ENCODE measurements around the gene DVL1.
"Not testable (repeated sequence)": the region's sequence is repeated elsewhere in the genome, so short reads cannot be mapped to it uniquely, and the experiment has no call there.

Gene DVL1

DNA sequence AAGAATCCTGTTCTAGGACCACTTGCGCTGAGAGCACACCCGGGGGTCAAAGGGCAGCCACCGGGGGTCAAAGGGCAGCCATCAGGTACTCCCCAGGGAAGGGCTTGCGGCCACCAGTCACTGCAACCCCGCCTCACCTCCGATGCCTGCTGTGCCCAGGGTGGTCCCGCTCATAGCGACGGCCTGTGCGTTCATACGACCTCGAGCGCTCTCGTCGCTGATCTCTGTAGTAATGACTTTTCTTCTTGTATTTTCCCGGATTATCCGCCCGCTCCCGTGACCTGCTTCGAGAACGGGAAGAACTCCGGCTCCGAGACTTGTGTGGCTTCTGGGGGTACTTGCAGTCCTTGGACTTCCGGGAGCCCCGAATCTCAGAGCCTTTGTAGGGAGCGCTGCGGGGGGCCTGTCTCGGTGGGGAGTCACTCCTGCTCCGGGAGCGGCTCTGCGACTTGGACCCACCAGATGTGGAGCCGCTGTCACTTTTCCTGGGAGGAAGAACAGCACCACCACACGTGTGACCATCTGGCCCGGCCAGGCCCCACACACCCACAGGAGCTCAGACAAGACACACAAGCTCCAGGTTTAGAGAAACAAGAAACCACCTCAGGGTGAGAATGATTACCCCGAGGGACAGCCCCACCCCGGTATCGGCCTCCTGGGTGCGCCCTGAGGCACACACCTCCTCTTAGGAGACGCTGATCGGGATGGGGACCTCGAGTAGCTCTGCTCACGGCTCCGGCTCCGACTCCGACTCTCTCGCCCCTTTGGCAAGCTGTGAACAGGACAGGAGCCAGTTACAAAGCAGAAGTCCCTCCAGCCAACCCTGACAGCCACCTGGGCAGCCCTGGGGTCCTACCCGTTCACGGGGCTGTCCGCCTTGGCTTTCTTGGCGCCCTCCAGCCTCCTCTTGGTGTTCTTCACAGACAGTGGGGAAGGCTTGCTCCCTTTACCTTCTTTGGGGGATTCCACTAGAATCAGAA is 38.2 kb upstream of the DVL1 start:
- no peaks in the 10 kb centered on the region for H3K27me3 ChIP-seq (replicated peaks; ENCODE audit: control insufficient read depth, insufficient read depth, low read length)
- H3K36me3 ChIP-seq (ENCODE audit: control insufficient read depth, insufficient read depth, low read length, severe bottlenecking) = peaks cover 74% of the 10 kb centered on the region
- no peak overlapping the region for H3K4me3 ChIP-seq (ENCODE audit: low read length)
- DNase-seq (ENCODE audit: low read depth) = no peak
- H3K9me3 ChIP-seq (ENCODE audit: control insufficient read depth, low read length) = no peaks in the 10 kb centered on the region
- no peak overlapping the region for H3K9ac ChIP-seq (ENCODE audit: low read length)
- peaks cover 3% of the 10 kb centered on the region for H3K4me1 ChIP-seq (ENCODE audit: control insufficient read depth, insufficient read depth, low read length)

DNA sequence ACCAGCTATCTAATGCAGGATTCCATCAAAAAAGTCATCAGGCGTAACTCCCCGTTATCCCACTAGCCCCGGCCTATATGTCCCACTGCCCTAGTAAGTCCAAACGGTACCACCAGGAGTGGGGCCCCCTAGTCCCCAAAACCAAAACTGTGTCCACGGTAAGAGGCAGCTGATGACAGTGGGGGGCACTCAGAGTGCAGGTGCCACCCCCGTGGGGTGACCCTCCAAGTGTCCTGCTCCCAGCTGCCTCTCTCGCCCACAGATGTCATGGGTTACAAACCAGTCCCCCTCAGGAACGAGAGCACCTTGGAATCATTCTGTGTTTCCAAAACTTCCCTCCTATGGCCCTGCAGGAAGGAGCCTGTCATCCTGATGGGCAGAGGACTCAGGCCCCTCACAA is 36.7 kb upstream of the DVL1 start:
- Histone ChIP-seq H3K4me1 (ENCODE audit: control insufficient read depth, insufficient read depth, low read length) (peaks cover 3% of the 10 kb centered on the region), H3K27me3 (replicated peaks; ENCODE audit: control insufficient read depth, insufficient read depth, low read length) (no peaks in the 10 kb centered on the region), H3K36me3 (ENCODE audit: control insufficient read depth, insufficient read depth, low read length, severe bottlenecking) (peaks cover 59% of the 10 kb centered on the region), H3K4me3 (ENCODE audit: low read length) (no peak overlapping the region), H3K9ac (ENCODE audit: low read length) (no peak overlapping the region), H3K9me3 (ENCODE audit: control insufficient read depth, low read length) (no peaks in the 10 kb centered on the region)
- no peak for DNase-seq (ENCODE audit: low read depth)

DNA sequence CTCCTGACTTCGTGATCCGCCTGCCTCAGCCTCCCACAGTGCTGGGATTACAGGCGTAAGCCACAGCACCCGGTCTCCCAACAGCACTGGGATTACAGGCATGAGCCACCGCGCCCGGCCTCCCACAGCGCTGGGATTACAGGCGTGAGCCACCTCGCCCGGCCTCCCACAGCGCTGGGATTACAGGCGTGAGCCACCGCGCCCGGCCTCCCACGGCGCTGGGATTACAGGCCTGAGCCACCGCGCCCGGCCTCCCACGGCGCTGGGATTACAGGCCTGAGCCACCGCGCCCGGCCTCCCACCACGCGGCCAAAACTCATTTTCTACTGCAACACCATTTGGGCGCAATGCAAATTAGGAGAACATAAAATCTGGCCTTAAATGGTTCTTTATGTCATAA is 36.1 kb upstream of the DVL1 start:
- H3K9ac ChIP-seq (ENCODE audit: low read length); DNase-seq (ENCODE audit: low read depth); H3K4me1 ChIP-seq (ENCODE audit: control insufficient read depth, insufficient read depth, low read length); H3K9me3 ChIP-seq (ENCODE audit: control insufficient read depth, low read length); H3K4me3 ChIP-seq (ENCODE audit: low read length); H3K27me3 ChIP-seq (replicated peaks; ENCODE audit: control insufficient read depth, insufficient read depth, low read length): not testable (repeated sequence)
- H3K36me3 ChIP-seq (ENCODE audit: control insufficient read depth, insufficient read depth, low read length, severe bottlenecking) = peaks cover 53% of the 10 kb centered on the region

DNA sequence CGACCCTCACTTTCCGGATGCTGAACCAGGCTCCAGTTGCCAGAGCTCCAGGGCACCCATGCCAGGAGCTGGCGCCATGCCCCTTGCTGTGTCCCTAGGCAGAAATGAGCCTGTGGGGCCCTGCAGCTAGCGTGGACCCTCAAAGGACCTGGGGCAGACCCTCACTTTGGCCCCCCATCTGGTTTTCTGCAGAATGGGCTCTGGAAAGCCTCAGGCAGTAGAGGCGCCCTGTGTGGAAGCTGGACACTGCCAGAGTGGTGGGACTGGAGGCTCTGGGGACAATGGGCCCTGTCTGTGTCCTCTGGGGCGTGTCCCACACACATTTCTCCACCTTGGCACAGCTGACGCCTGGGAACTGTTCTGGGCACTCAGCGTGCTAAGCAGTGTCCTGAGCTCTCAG is 32.1 kb upstream of the DVL1 start:
- Histone ChIP-seq H3K4me1 (ENCODE audit: control insufficient read depth, insufficient read depth, low read length) (peaks cover 4% of the 10 kb centered on the region), H3K9ac (ENCODE audit: low read length) (no peak overlapping the region), H3K4me3 (ENCODE audit: low read length) (no peak overlapping the region), H3K36me3 (ENCODE audit: control insufficient read depth, insufficient read depth, low read length, severe bottlenecking) (peaks cover 14% of the 10 kb centered on the region), H3K9me3 (ENCODE audit: control insufficient read depth, low read length) (no peaks in the 10 kb centered on the region), H3K27me3 (replicated peaks; ENCODE audit: control insufficient read depth, insufficient read depth, low read length) (no peaks in the 10 kb centered on the region)
- no peak for DNase-seq (ENCODE audit: low read depth)

DNA sequence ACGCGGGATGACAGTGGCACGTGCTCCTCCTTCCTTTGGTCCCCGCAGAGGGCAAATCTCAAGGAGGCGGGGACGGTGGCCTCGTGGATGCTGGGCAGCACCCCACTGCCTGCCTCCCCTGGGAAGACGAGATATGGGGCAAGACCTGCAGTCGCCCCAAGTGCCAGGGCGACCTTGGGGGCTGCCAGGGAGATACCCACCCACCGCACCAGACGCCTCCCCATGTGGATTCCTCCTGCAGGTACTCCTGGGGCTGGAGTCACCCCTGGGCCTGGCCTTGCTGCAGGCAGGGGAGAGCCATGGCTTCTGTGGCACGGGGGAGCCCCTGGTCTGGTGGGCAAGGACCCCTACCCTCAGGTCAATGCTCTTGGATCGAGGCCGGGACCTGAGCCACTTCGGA is 31.6 kb upstream of the DVL1 start:
- H3K4me3 ChIP-seq (ENCODE audit: low read length) = no peak overlapping the region
- peaks cover 9% of the 10 kb centered on the region for H3K36me3 ChIP-seq (ENCODE audit: control insufficient read depth, insufficient read depth, low read length, severe bottlenecking)
- no peaks in the 10 kb centered on the region for H3K27me3 ChIP-seq (replicated peaks; ENCODE audit: control insufficient read depth, insufficient read depth, low read length)
- no peak for DNase-seq (ENCODE audit: low read depth)
- no peaks in the 10 kb centered on the region for H3K9me3 ChIP-seq (ENCODE audit: control insufficient read depth, low read length)
- peaks cover 8% of the 10 kb centered on the region for H3K4me1 ChIP-seq (ENCODE audit: control insufficient read depth, insufficient read depth, low read length)
- no peak overlapping the region for H3K9ac ChIP-seq (ENCODE audit: low read length)

DNA sequence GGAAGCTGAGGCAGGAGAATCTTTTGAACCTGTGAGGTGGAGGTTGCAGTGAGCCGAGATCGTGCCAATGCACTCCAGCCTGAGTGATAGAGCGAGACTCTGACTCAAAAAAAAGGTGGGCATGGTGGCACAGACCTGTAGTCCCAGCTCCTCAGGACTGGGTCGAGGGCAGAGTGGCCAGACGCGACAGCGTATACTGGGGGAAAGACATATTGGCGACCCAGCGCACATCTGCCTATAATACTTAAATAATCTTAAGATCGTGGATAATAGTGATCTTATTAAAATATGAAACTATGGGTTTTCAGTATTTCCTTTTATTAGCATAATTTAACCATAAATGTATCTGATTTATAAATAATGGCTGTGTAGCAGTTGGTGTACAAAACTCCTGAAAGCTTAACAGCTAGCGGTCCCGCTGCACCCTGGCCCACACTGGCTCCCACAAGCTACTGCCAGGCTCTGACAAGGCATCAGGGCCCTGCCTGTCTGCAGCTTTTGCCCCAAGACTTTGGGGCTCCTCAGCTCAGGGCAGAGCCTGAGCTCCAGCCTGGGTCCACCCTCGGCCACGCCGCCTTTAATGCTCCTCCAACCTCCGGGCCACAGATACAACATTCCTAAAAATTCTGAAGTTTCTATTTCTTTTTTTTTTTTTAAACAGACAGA is 28.5 kb upstream of the DVL1 start:
- Histone ChIP-seq H3K4me1 (ENCODE audit: control insufficient read depth, insufficient read depth, low read length) (peaks cover 23% of the 10 kb centered on the region), H3K9ac (ENCODE audit: low read length) (no peak overlapping the region), H3K9me3 (ENCODE audit: control insufficient read depth, low read length) (no peaks in the 10 kb centered on the region), H3K36me3 (ENCODE audit: control insufficient read depth, insufficient read depth, low read length, severe bottlenecking) (peaks cover 12% of the 10 kb centered on the region), H3K4me3 (ENCODE audit: low read length) (no peak overlapping the region), H3K27me3 (replicated peaks; ENCODE audit: control insufficient read depth, insufficient read depth, low read length) (no peaks in the 10 kb centered on the region)
- no peak for DNase-seq (ENCODE audit: low read depth)

DNA sequence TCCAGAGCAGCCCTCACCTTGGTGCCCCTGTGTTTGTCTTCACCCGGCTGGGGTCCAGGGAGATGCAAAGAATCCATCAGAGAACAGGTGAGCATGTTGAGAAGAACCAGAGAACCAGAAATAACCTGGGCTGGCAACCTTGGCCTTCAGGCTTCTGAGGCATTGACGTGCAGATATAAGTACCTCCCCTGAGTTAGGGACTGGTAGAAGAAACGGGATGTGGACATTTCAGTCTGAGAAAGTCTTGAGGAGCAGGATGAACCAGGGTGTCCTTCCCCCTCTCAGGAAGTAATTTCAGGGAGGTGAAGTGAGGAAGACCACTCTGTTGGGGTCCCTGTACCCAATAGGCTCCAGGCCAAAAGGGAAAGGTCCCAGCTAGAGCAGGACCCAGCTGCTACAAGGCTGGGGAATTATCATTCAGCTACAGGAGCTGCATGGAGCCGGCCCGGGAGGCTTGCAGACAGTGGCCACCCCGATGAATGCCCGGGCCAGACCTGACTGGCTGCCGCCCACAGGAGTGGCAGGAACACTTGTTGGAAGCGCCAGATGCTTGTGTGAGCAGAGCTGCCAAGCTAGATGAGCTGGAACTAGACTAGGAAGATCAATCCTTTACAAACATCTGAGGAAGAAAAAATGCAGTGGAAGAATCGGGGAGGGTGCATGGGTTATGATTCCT is 27.5 kb upstream of the DVL1 start:
- peaks cover 12% of the 10 kb centered on the region for H3K36me3 ChIP-seq (ENCODE audit: control insufficient read depth, insufficient read depth, low read length, severe bottlenecking)
- H3K9me3 ChIP-seq (ENCODE audit: control insufficient read depth, low read length) = no peaks in the 10 kb centered on the region
- peak overlapping the region; percentile 99 for H3K9ac ChIP-seq (ENCODE audit: low read length)
- peaks cover 29% of the 10 kb centered on the region for H3K4me1 ChIP-seq (ENCODE audit: control insufficient read depth, insufficient read depth, low read length)
- H3K4me3 ChIP-seq (ENCODE audit: low read length) = peak overlapping the region; percentile 91
- no peaks in the 10 kb centered on the region for H3K27me3 ChIP-seq (replicated peaks; ENCODE audit: control insufficient read depth, insufficient read depth, low read length)
- no peak for DNase-seq (ENCODE audit: low read depth)

DNA sequence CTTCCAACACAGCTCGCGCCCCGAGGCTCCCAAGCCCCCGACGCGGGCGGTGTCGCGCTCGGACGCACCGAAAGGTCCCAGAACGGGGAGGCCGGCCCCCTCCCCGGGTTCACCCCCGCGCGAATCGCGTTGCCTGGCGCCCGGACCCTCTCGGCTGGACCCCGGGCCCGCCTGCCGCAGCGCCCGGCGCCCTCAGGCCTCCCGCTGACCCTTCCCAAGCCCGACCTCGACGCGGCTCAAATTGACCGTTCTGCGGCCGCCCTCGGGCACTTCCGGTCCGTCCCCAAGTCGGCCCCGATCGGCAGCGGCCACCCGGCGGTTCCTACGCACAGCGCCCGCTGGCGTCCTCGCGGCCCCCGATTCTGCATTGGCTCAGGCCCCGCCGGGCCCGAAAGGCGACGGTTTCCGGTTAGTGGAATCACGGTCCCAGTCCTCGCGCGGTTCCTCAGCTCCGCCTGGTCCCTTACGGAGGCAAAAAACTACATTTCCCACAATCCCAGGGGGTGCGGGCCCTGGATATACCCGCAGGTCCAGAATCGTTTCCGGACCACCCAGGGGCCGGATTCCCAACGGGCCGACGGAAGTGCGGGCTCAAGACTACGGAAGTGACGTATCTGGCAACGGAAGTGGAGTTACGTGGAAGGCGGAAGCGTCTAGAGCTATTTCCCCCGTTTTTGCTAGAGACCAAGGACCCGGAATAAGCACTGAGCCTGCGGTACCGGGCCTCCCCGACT is 25.9 kb upstream of the DVL1 start, which contains the start of gene AURKAIP1:
Gene AURKAIP1 (minus strand): TSS at position 279 of the 734 bp plus-strand sequence. CDS start 451 bp downstream, outside the sequence.
- H3K27me3 ChIP-seq (replicated peaks; ENCODE audit: control insufficient read depth, insufficient read depth, low read length) = no peaks in the 10 kb centered on the region
- peak within 1 kb of the TSS; percentile 91 for H3K4me3 ChIP-seq (ENCODE audit: low read length)
- peak; percentile 100 for DNase-seq (ENCODE audit: low read depth)
- H3K4me1 ChIP-seq (ENCODE audit: control insufficient read depth, insufficient read depth, low read length) = peaks cover 41% of the 10 kb centered on the region
- peak within 1 kb of the TSS; percentile 99 for H3K9ac ChIP-seq (ENCODE audit: low read length)
- H3K36me3 ChIP-seq (ENCODE audit: control insufficient read depth, insufficient read depth, low read length, severe bottlenecking) = peaks cover 12% of the 10 kb centered on the region
- no peaks in the 10 kb centered on the region for H3K9me3 ChIP-seq (ENCODE audit: control insufficient read depth, low read length)

DNA sequence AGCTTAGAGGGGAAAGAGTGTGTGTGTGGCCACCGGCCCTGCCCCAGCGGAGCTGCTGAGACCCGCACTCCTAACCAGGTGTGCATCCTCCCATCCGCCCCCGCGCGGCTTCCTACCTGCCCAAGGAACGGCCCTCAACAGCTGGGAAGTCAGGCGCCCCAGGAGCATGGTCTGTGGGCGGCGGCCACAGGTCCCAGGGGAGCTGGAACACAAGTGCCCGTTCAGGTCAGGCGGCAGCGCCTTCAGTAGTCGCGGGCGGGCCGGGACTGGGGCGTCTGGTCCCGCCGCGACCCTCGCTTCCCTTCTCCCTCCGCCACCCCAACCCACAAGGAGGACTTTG is 25.3 kb upstream of the DVL1 start:
- peaks cover 12% of the 10 kb centered on the region for H3K36me3 ChIP-seq (ENCODE audit: control insufficient read depth, insufficient read depth, low read length, severe bottlenecking)
- peak; percentile 53 for DNase-seq (ENCODE audit: low read depth)
- H3K9me3 ChIP-seq (ENCODE audit: control insufficient read depth, low read length) = no peaks in the 10 kb centered on the region
- peaks cover 41% of the 10 kb centered on the region for H3K4me1 ChIP-seq (ENCODE audit: control insufficient read depth, insufficient read depth, low read length)
- peak overlapping the region; percentile 99 for H3K9ac ChIP-seq (ENCODE audit: low read length)
- peak overlapping the region; percentile 91 for H3K4me3 ChIP-seq (ENCODE audit: low read length)
- no peaks in the 10 kb centered on the region for H3K27me3 ChIP-seq (replicated peaks; ENCODE audit: control insufficient read depth, insufficient read depth, low read length)

DNA sequence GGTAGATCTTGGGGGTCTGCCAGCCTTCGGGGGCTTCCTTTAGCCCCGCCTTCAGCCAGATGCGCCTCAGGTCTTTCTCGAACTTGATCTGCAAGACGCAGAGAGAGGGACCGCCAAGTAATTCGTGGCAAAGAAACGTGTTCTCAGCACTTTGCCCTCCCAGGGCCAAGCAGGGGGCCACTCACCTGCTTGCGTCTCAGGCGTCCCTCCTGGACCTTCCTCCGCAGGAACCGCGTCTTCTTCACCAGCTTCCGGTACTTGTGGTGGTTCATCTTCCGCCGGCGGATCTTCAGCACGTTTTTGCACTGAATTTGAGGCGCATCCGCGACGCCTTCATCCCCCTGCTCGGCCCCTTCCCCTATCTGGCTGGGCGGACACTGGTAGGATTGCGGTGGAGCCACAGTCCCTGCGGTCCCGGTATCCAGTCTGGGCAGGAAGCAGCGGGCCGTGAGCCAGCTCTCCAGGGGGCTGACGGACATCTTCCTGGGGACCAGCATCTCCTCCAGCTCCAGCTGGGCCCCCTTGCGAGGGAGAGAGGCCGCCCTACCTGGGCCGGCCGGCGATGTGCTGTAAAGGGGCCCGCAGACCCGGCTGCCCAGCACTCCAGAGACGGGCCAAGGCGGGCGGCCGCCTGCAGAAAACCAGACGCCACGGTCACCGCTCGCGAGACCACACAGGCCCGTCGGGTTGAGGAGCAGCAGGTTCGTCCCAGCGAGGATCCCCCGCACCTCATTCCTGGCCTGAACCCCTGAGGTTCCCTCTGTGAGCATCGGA is 24.8 kb upstream of the DVL1 start:
- no peak for DNase-seq (ENCODE audit: low read depth)
- Histone ChIP-seq H3K27me3 (replicated peaks; ENCODE audit: control insufficient read depth, insufficient read depth, low read length) (no peaks in the 10 kb centered on the region), H3K9me3 (ENCODE audit: control insufficient read depth, low read length) (no peaks in the 10 kb centered on the region), H3K4me1 (ENCODE audit: control insufficient read depth, insufficient read depth, low read length) (peaks cover 41% of the 10 kb centered on the region), H3K4me3 (ENCODE audit: low read length) (peak overlapping the region; percentile 91), H3K9ac (ENCODE audit: low read length) (peak overlapping the region; percentile 99), H3K36me3 (ENCODE audit: control insufficient read depth, insufficient read depth, low read length, severe bottlenecking) (peaks cover 12% of the 10 kb centered on the region)
